GM21786 (cell line): Measurements from ENCODE around the gene WASHC4.

Experiments used
- ATAC-seq: cut with Tn5 transposase; IDR thresholded peaks from one replicate; pipeline ENCODE4 v1.9.1; 2021; ENCODE audit not compliant: unreplicated experiment

WASHC4 gene

DNA sequence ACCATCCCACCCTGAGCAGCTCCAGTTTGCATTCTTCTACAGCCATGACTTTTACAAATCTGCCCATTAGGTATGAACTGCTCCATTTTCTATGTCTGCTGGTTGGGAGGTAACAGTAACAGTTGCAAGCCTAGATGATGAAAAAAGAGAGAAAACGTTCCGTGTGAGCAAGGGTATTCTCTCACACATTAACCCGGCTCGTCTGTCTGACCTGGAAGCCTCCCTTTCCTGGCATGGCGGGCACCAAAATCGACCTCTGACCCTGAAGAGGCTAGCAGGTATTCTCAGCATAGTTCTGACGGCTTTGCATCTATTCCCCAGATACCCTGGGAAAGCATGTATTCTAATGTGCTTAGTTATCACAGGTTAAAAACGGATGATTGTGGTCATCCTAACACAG lies 96.6 kb downstream of the WASHC4 start:
- ATAC-seq = no peak

DNA sequence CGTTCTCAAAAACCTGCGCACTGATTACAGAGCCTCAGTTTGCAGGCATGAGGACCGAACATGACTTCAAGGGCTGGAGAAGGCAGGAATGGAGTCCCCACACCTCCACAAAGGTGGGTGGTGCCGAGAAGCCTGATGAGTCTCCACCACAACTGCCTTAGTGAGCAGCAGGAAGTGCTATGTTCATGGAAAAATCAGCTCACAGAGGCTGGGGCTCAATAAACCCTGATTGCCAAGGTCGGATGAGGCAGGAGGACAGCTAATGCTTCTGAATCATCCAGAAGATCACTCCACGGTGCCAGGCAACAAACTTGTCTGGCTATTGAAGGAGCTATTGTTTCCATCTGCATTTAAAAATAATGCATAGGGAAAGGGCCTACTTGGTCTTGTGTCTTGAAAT lies 97.4 kb downstream of the WASHC4 start:
- no peak for ATAC-seq

GRCh38 chr12:105205322-105206048 lies 98.0 kb downstream of the WASHC4 start:
- ATAC-seq = no peak

- no peak for ATAC-seq
Observed at GRCh38 chr12:105206686-105207374, 99.3 kb downstream of the WASHC4 start.

DNA sequence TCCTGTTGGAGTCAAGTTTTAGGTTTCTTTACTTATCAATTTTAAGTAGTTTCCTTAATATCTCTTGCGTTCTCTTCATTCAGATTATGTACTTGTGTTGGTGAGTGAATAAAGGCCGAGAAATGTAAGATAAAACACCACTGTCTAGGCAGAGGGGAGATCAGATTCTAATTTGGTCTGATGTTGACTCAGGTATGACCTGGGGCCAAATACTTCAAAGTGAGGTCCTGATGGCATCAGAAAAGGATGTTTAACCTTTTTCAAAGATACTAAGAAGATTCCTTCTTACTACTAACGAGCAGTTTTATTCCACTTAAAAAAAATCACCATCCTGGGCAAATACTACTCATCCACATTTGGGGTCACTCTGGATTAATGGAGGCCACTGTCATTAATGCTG lies 101.6 kb downstream of the WASHC4 start:
- ATAC-seq = no peak

- no peak for ATAC-seq
Observed at GRCh38 chr12:105212438-105212837, 104.9 kb downstream of the WASHC4 start.

- ATAC-seq = no peak
Observed at GRCh38 chr12:105214148-105214547, 106.6 kb downstream of the WASHC4 start.

GRCh38 chr12:105214670-105215375 lies 107.3 kb downstream of the WASHC4 start:
- no peak for ATAC-seq

GRCh38 chr12:105218434-105218833 lies 110.9 kb downstream of the WASHC4 start:
- no peak for ATAC-seq
